Tibial nerve (tissue), 3 donors: ENCODE measurements around the gene NTN5.

Experiments used
- POLR2A ChIP-seq, 2 donors: fragments of 450-650 bp; IDR thresholded peaks; one replicate each; pipeline ENCODE4 v1.6.1; 2017; ENCODE audit warnings: antibody characterized with exemption in 2 of 2, mild to moderate bottlenecking in 2 of 2, moderate library complexity in 2 of 2
- TF ChIP-seq, protein P1 (sequence below), 5 experiments: fragments of 200-600 bp in 3 of 5; fragments of 450-650 bp in 2 of 5; sonication (generic) in 3 of 5; IDR thresholded peaks; one replicate each; pipeline ENCODE4 v1.5.1; 2016 to 2019; ENCODE audit warnings: antibody characterized with exemption in 5 of 5, mild to moderate bottlenecking in 3 of 5, moderate library complexity in 2 of 5

DNA sequence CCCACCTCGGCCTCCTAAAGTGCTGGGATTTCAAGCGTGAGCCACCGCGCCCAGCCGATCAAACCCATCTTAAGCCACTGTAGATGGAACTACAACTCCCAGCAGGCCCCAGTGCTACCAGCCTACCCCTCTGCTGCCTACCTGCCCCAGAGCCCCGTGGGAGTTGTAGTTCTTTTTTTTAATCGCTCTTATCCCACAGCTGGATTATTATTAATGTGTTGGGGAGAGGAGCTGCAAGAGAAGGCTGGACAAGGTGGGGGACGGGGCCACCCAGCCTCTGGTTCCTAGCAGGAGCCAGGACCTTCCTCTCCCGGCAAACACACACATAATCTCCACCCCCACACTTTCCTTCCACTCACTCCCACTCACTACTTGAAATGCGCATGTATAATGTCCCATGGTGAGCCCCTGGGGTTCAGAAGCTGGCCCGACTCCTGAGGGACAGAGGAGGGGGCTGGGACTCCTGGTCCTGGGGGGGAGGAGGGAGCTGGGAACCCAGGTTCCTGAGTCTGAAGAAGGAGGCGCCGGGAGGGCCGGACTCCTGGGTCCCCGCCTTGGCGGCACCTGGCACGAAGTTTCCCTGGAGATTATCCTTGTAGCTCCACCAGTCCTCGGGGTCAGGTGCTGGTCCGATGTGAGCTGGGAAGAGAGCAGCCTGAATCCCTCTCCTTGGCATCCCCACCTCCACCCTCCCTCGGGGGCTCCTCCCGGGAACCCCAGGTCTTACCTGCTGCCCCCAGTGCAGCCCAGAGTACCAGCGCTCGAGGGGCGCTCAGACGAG lies 27.8 kb downstream of the NTN5 start:
- TF ChIP-seq, protein P1, sequence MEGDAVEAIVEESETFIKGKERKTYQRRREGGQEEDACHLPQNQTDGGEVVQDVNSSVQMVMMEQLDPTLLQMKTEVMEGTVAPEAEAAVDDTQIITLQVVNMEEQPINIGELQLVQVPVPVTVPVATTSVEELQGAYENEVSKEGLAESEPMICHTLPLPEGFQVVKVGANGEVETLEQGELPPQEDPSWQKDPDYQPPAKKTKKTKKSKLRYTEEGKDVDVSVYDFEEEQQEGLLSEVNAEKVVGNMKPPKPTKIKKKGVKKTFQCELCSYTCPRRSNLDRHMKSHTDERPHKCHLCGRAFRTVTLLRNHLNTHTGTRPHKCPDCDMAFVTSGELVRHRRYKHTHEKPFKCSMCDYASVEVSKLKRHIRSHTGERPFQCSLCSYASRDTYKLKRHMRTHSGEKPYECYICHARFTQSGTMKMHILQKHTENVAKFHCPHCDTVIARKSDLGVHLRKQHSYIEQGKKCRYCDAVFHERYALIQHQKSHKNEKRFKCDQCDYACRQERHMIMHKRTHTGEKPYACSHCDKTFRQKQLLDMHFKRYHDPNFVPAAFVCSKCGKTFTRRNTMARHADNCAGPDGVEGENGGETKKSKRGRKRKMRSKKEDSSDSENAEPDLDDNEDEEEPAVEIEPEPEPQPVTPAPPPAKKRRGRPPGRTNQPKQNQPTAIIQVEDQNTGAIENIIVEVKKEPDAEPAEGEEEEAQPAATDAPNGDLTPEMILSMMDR (IDR thresholded peaks at IDR 0.05): no peak
- peak in 1 of 2 donors; percentile 41 for TF ChIP-seq POLR2A (IDR thresholded peaks at IDR 0.05)
